ENCODE results near the gene PTGER3. TPM values are rescaled to one million over a fixed set of nuclear protein-coding genes. Genes with fewer than 3 reads are reported as not detected.

The PTGER3 gene
- total RNA-seq, 5 donors from 2014 or later (not counting 1 experiment from before 2014, with no cell fraction given): 0.10 to 0.53 (median 0.31) TPM; not detected in 1

DNA sequence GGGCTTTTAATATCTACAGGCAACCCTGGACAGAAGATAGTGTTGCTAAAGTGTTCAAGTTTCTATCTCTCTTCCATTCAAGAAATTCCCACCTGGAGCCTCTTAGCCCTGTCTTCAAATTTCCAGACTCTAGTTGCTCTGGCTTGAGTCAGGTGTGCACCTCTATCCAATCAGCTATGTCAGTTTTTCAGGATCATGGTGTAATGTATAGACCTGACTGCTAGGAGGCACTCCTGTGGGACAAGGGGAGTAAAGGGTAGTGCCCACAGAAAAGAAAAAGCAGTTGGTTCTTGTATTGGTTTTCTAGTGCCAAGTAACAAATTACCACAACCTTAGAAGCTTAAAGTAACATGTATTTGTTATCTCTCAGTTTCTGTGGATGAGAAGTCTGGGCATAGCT lies 39.4 kb upstream of the PTGER3 start:
- CTCF ChIA-PET: no interaction called here
- DNase-seq (no peak), ATAC-seq (replicated peaks in 1 of 4) (no peak)
- H3K4me1 Mint-ChIP-seq: peaks cover under 1 to 2% (median 1%) of the 10 kb centered on the region in 3 donors
- Histone ChIP-seq H3K9me3 (no peaks in the 10 kb centered on the region), H3K27me3 (replicated peaks in 1 of 2; ENCODE audit: control insufficient read depth in 2 of 2, extremely low read depth in 1 of 2, insufficient read depth in 2 of 2, low read length in 1 of 2) (peaks cover 0 to 12% of the 10 kb centered on the region in 2 experiments), H3K27ac (ENCODE audit: low read length) (no peak overlapping the region), H3K4me3 (ENCODE audit: control insufficient read depth in 1 of 2, extremely low read depth in 1 of 2, low read length in 1 of 2) (no peak overlapping the region), H3K36me3 (ENCODE audit: control insufficient read depth in 2 of 2, extremely low read depth in 1 of 2, insufficient read depth in 1 of 2, low read length in 1 of 2) (no peaks in the 10 kb centered on the region), H3K4me1 (ENCODE audit: control insufficient read depth in 1 of 2, extremely low read depth in 1 of 2, insufficient read depth in 2 of 2, low read length in 2 of 2) (no peaks in the 10 kb centered on the region)
- POLR2A ChIA-PET: no interaction called here
- H3K4me3 Mint-ChIP-seq: no peak overlapping the region
- peaks cover 25 to 31% of the 10 kb centered on the region in 2 donors for H3K27me3 Mint-ChIP-seq
- H3K9me3 Mint-ChIP-seq: peaks cover 0 to under 1% (median under 1%) of the 10 kb centered on the region in 3 donors
- no peak overlapping the region for H3K27ac Mint-ChIP-seq
- peaks cover 3% of the 10 kb centered on the region for H3K36me3 Mint-ChIP-seq

DNA sequence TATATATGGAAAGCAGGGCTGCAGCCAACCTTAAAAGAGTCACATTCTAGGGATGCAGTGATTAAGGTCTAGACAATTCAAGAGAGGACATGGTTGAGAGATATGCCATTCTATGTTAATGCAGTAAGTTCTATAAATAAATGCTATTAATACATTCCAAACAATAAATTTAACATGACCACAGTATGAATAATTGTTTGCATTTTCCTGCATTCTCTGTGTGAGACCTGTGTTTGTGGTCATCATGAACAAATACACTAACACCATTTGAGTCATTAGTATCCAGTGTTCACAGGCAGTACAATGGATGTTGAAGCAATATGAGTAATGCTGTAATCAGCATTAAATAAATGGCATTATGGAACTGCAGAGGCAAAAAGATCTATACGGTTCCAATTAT lies 38.7 kb upstream of the PTGER3 start:
- POLR2A ChIA-PET: no interaction called here
- WGBS (ENCODE audit: insufficient coverage): no CpG with 5 or more reads among the region's 1 CpG
- H3K9me3 ChIP-seq: no peaks in the 10 kb centered on the region
- CTCF ChIA-PET: no interaction called here
- DNase-seq (no peak), ATAC-seq (replicated peaks in 1 of 4) (no peak)
- no peaks in the 10 kb centered on the region for H3K36me3 ChIP-seq (ENCODE audit: control insufficient read depth in 2 of 2, extremely low read depth in 1 of 2, insufficient read depth in 1 of 2, low read length in 1 of 2)
- peaks cover 7 to 10% (median 8%) of the 10 kb centered on the region in 3 donors for H3K4me1 Mint-ChIP-seq
- peaks cover 25 to 31% of the 10 kb centered on the region in 2 donors for H3K27me3 Mint-ChIP-seq
- peaks cover 0 to 15% of the 10 kb centered on the region in 2 experiments for H3K27me3 ChIP-seq (replicated peaks in 1 of 2; ENCODE audit: control insufficient read depth in 2 of 2, extremely low read depth in 1 of 2, insufficient read depth in 2 of 2, low read length in 1 of 2)
- H3K4me3 Mint-ChIP-seq: no peak overlapping the region
- no peak overlapping the region for H3K27ac Mint-ChIP-seq
- no peak overlapping the region for H3K27ac ChIP-seq (ENCODE audit: low read length)
- H3K36me3 Mint-ChIP-seq: peaks cover 3% of the 10 kb centered on the region
- peaks cover 0 to 4% (median 3%) of the 10 kb centered on the region in 3 donors for H3K9me3 Mint-ChIP-seq
- peaks cover 2 to 4% of the 10 kb centered on the region in 2 experiments for H3K4me1 ChIP-seq (ENCODE audit: control insufficient read depth in 1 of 2, extremely low read depth in 1 of 2, insufficient read depth in 2 of 2, low read length in 2 of 2)
- H3K4me3 ChIP-seq (ENCODE audit: control insufficient read depth in 1 of 2, extremely low read depth in 1 of 2, low read length in 1 of 2): no peak overlapping the region

DNA sequence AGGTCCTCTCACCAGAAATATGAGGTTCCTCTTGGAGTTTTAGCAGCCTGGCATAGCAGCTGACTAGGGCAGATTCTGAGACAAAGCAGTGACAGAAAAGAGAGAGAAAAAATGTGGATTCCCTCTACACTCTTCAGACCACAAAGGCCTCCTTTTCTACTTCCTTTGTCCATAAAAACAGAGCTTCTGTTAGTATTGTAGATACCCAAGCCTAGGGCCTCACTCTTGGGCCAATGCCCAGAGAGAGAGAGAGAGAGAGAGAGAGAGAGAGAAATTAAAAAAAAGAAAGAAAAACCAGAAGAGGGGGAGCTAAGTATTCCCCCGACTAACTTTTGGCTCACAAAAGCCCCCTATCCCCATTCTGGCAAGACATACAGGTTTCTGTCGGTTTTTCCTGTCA lies 35.7 kb upstream of the PTGER3 start:
- Histone ChIP-seq H3K9me3 (no peaks in the 10 kb centered on the region), H3K4me1 (ENCODE audit: control insufficient read depth in 1 of 2, extremely low read depth in 1 of 2, insufficient read depth in 2 of 2, low read length in 2 of 2) (peaks cover 7 to 13% of the 10 kb centered on the region in 2 experiments), H3K27me3 (replicated peaks in 1 of 2; ENCODE audit: control insufficient read depth in 2 of 2, extremely low read depth in 1 of 2, insufficient read depth in 2 of 2, low read length in 1 of 2) (peaks cover 0 to 11% of the 10 kb centered on the region in 2 experiments), H3K4me3 (ENCODE audit: control insufficient read depth in 1 of 2, extremely low read depth in 1 of 2, low read length in 1 of 2) (no peak overlapping the region), H3K27ac (ENCODE audit: low read length) (no peak overlapping the region), H3K36me3 (ENCODE audit: control insufficient read depth in 2 of 2, extremely low read depth in 1 of 2, insufficient read depth in 1 of 2, low read length in 1 of 2) (peaks cover 0 to 6% of the 10 kb centered on the region in 2 donors)
- Mint-ChIP-seq H3K4me3 (no peak overlapping the region), H3K27me3 (peaks cover 20 to 28% of the 10 kb centered on the region in 2 donors), H3K27ac (no peak overlapping the region), H3K36me3 (peaks cover 7% of the 10 kb centered on the region), H3K9me3 (peaks cover 0 to 4% (median 3%) of the 10 kb centered on the region in 3 donors), H3K4me1 (peaks cover 23 to 27% (median 24%) of the 10 kb centered on the region in 3 donors)
- POLR2A ChIA-PET: no interaction called here
- no peak for ATAC-seq (replicated peaks in 1 of 4)
- no peak for DNase-seq
- 100% methylated on average over 1 of the region's 2 CpGs for WGBS (ENCODE audit: insufficient coverage)
- CTCF ChIA-PET: interaction anchor here in 1 of 2 donors (0.5 to 0.6 kb wide), 3 partner anchors 11 to 1201 kb away, joined by 3 to 5 read pairs (median 4); no protein-coding TSS in a partner anchor

DNA sequence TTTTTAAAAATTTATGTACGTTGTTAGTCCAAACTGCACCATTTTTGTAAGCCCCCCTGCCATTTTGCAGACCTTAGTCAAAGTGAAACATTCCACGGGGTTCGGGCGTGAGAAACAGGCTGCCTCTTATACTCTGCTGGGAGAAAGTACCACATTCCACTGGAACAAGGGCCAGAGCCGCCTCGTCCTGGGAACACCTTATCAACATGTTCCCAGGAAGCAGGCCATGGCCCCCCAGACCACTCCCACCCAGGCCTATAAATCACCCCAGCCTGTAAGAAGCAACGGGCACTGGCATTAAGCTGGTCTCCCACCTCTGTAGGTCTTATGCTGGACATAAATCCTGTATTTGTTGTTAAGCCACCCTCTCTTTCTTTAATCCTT lies 34.1 kb upstream of the PTGER3 start:
- ChIA-PET CTCF (interaction anchor here in 1 of 2 donors (0.6 to 1.5 kb wide), 7 partner anchors 11 to 876 kb away, joined by 3 to 13 read pairs (median 6); partner anchors contain the start of genes ANKRD13C, LRRC40 and SRSF11), POLR2A (interaction anchor here in 1 of 2 donors (0.8 to 1.5 kb wide), 4 partner anchors 9 to 876 kb away, joined by 4 to 13 read pairs (median 4); partner anchors contain the start of genes ANKRD13C and LRRC40)
- Histone ChIP-seq H3K4me3 (ENCODE audit: control insufficient read depth in 1 of 2, extremely low read depth in 1 of 2, low read length in 1 of 2) (peak overlapping the region; percentile 83 to 98), H3K4me1 (ENCODE audit: control insufficient read depth in 1 of 2, extremely low read depth in 1 of 2, insufficient read depth in 2 of 2, low read length in 2 of 2) (peaks cover 7 to 13% of the 10 kb centered on the region in 2 experiments), H3K9me3 (no peaks in the 10 kb centered on the region), H3K27ac (ENCODE audit: low read length) (peak overlapping the region; percentile 92), H3K36me3 (ENCODE audit: control insufficient read depth in 2 of 2, extremely low read depth in 1 of 2, insufficient read depth in 1 of 2, low read length in 1 of 2) (peaks cover 0 to 21% of the 10 kb centered on the region in 2 donors), H3K27me3 (replicated peaks in 1 of 2; ENCODE audit: control insufficient read depth in 2 of 2, extremely low read depth in 1 of 2, insufficient read depth in 2 of 2, low read length in 1 of 2) (peaks cover 0 to 11% of the 10 kb centered on the region in 2 experiments)
- peak in 2 of 35 experiments; percentile 1 to 4 for DNase-seq
- Mint-ChIP-seq H3K4me3 (peak overlapping the region; percentile 69 to 95 (median 89)), H3K4me1 (peaks cover 24 to 35% (median 30%) of the 10 kb centered on the region in 3 donors), H3K9me3 (peaks cover 0 to 4% (median 3%) of the 10 kb centered on the region in 3 donors), H3K36me3 (peaks cover 8% of the 10 kb centered on the region), H3K27me3 (peaks cover 20 to 23% of the 10 kb centered on the region in 2 donors), H3K27ac (peak overlapping the region; percentile 67 to 100)
- ATAC-seq (replicated peaks in 1 of 4): no peak
- WGBS (ENCODE audit: insufficient coverage): 69% methylated on average over 5 of the region's 7 CpGs

DNA sequence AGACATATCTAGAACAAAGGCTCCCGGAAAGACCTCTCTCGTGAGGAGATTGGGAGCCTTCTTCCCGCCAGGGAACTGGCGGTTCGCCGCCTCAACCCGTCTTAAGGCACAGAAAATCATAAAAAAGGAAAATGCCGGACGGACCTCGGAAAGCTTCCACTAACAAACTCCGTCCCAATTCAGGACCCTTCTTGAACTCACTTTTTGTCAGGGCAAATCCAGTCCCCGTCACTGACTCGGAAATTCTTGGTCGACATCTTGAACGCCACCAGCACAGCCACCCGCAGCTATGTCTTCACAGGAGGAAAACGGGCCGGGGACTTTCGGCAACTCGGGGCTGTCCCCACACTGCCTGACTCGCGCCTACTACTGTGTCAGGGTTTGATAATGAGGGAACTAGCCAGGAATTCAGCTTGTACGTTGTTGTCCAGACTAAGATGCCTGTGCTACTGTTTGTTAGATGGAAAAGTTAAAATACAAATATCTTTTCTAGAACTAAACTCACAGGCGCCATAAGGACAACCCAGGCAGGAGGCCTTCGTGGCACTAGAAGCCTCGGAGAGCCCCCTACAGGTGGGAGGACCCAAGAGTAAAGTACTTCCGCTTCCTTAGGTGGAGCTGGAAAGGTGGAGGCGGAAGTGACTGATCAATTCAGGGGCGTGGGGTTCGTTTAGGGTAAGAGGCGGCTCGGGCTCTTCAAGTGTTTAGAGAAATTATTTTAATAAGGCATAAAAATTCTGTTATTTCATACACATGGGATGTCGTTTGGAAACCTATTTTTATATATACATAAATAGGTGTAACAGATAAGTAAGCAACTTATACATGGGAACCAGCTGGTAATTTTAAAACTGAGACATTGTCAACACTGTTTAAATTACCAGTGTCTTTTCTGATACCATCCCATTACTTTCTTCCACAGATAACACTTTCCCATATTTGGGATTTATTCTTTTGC lies 33.4 kb upstream of the PTGER3 start, which contains the start of gene ZRANB2:
TSS of gene ZRANB2 (minus strand) at position 297 of the 958 bp plus-strand sequence. CDS start at position 257, 40 bp downstream.
- peak; percentile 96 to 98 (median 98) for ATAC-seq (replicated peaks in 1 of 4)

More for the DNA sequence above, 33.4 kb upstream of the PTGER3 start, which contains the start of gene ZRANB2:
- Mint-ChIP-seq H3K4me3 (peak within 1 kb of the TSS; percentile 89 to 98 (median 95)), H3K27me3 (peaks cover 16 to 22% of the 10 kb centered on the region in 2 donors), H3K9me3 (peaks cover 0 to 4% (median 3%) of the 10 kb centered on the region in 3 donors), H3K36me3 (peaks cover 11% of the 10 kb centered on the region), H3K27ac (peak within 1 kb of the TSS; percentile 99 to 100), H3K4me1 (peaks cover 24 to 40% (median 34%) of the 10 kb centered on the region in 3 donors)
- Histone ChIP-seq H3K27ac (ENCODE audit: low read length) (peak within 1 kb of the TSS; percentile 92), H3K4me3 (ENCODE audit: control insufficient read depth in 1 of 2, extremely low read depth in 1 of 2, low read length in 1 of 2) (peak within 1 kb of the TSS; percentile 83 to 98), H3K4me1 (ENCODE audit: control insufficient read depth in 1 of 2, extremely low read depth in 1 of 2, insufficient read depth in 2 of 2, low read length in 2 of 2) (peaks cover 7 to 13% of the 10 kb centered on the region in 2 experiments), H3K27me3 (replicated peaks in 1 of 2; ENCODE audit: control insufficient read depth in 2 of 2, extremely low read depth in 1 of 2, insufficient read depth in 2 of 2, low read length in 1 of 2) (peaks cover 0 to 11% of the 10 kb centered on the region in 2 experiments), H3K9me3 (no peaks in the 10 kb centered on the region), H3K36me3 (ENCODE audit: control insufficient read depth in 2 of 2, extremely low read depth in 1 of 2, insufficient read depth in 1 of 2, low read length in 1 of 2) (peaks cover 0 to 28% of the 10 kb centered on the region in 2 donors)
- POLR2A ChIA-PET: interaction anchor here in 1 of 2 donors (0.6 to 1.5 kb wide), 9 partner anchors 8 to 875 kb away, joined by 3 to 13 read pairs (median 4); partner anchors contain the start of genes ANKRD13C, LRRC40 and SRSF11
- CTCF ChIA-PET: interaction anchor here in 1 of 2 donors (0.6 to 1.5 kb wide), 12 partner anchors 9 to 875 kb away, joined by 3 to 13 read pairs (median 4); partner anchors contain the start of genes ANKRD13C, LRRC40 and SRSF11
- DNase-seq: peak; percentile 80 to 95 (median 90)
- WGBS (ENCODE audit: insufficient coverage): 0% methylated on average over 21 of the region's 33 CpGs
